H54 (cell line): Measurements from ENCODE around the gene TTLL6.
"Not testable (repeated sequence)": the region's sequence is repeated elsewhere in the genome, so short reads cannot be mapped to it uniquely, and the experiment has no call there.

Experiments
- DNase-seq: peaks from one replicate; pipeline ENCODE4 v3.0.0; 2011; ENCODE audit warnings: low spot score, mixed read lengths; ENCODE audit not compliant: insufficient read length
- FAIRE-seq: peaks from 3 replicates; lab custom pipeline; 2011; peaks lifted over from hg19 to GRCh38; lab: Jason Lieb, UNC
- POLR2A ChIP-seq: IDR thresholded peaks from 2 replicates; pipeline ENCODE4 v1.6.1; 2011; ENCODE audit warnings: low read depth, mild to moderate bottlenecking, low read length

TTLL6 gene

GRCh38 chr17:48816774-48817590, at the start of gene TTLL6:
Gene TTLL6, minus strand, starts transcription at chr17:48817229. Its CDS starts 157 bp downstream, at chr17:48817072.
- no peak for TF ChIP-seq POLR2A
- peak; percentile 95 for DNase-seq
- FAIRE-seq, result no peak

- FAIRE-seq (no peak), DNase-seq (no peak)
- no peak for TF ChIP-seq POLR2A
Observed at GRCh38 chr17:48860456-48860855, 43.4 kb upstream of the TTLL6 start.

GRCh38 chr17:48860034-48860433, 43.0 kb upstream of the TTLL6 start:
- DNase-seq, result no peak
- FAIRE-seq, result no peak
- TF ChIP-seq POLR2A, result no peak

GRCh38 chr17:48856122-48856821, 39.2 kb upstream of the TTLL6 start:
- no peak for FAIRE-seq
- TF ChIP-seq POLR2A, result no peak
- DNase-seq, result no peak

GRCh38 chr17:48854774-48855476, 37.9 kb upstream of the TTLL6 start:
- no peak for TF ChIP-seq POLR2A
- no peak for DNase-seq
- no peak for FAIRE-seq

GRCh38 chr17:48850792-48851323, 33.8 kb upstream of the TTLL6 start:
- no peak for TF ChIP-seq POLR2A
- FAIRE-seq (no peak), DNase-seq (no peak)

GRCh38 chr17:48843187-48843900, 26.3 kb upstream of the TTLL6 start:
- no peak for TF ChIP-seq POLR2A
- FAIRE-seq, result no peak
- no peak for DNase-seq

- no peak for TF ChIP-seq POLR2A
- no peak for FAIRE-seq
- DNase-seq, result no peak
Observed at GRCh38 chr17:48842746-48843145, 25.7 kb upstream of the TTLL6 start.

GRCh38 chr17:48841395-48841831, 24.4 kb upstream of the TTLL6 start:
- DNase-seq (no peak), FAIRE-seq (peak; percentile 33)
- no peak for TF ChIP-seq POLR2A

- no peak for DNase-seq
- no peak for FAIRE-seq
- no peak for TF ChIP-seq POLR2A
Observed at GRCh38 chr17:48840441-48840840, 23.4 kb upstream of the TTLL6 start.

- not testable (repeated sequence) for FAIRE-seq, DNase-seq
Observed at GRCh38 chr17:48837458-48837857, 20.4 kb upstream of the TTLL6 start.

- FAIRE-seq (no peak), DNase-seq (no peak)
- no peak for TF ChIP-seq POLR2A
Observed at GRCh38 chr17:48835971-48836370, 18.9 kb upstream of the TTLL6 start.

GRCh38 chr17:48834973-48835372, 17.9 kb upstream of the TTLL6 start:
- FAIRE-seq (no peak), DNase-seq (no peak)
- no peak for TF ChIP-seq POLR2A
